Ovary (tissue), 9 donors: ENCODE data around the gene TESMIN. TPM values are rescaled to one million over a fixed set of nuclear protein-coding genes. Genes with fewer than 3 reads are reported as not detected.

Experiments
- DNase-seq, 5 donors: peaks; one replicate each; pipeline ENCODE4 v3.0.0-alpha.2; 2019 to 2020
- H3K27ac ChIP-seq, 2 donors: fragments of 200-600 bp; one replicate each; pipeline versions ENCODE4 v1.5.1 to v1.8.0; 2019 to 2022
- H3K27me3 ChIP-seq: fragments of 200-600 bp; one replicate; pipeline ENCODE4 v1.8.0; 2022
- H3K36me3 ChIP-seq: fragments of 200-600 bp; sonication (generic); one replicate; pipeline ENCODE4 v1.5.1; 2019
- H3K4me1 ChIP-seq: one replicate; pipeline ENCODE4 v1.8.1; 2013; ENCODE audit warnings: mild to moderate bottlenecking, moderate library complexity; ENCODE audit not compliant: insufficient read depth
- H3K4me3 ChIP-seq: fragments of 200-600 bp; sonication (generic); one replicate; pipeline ENCODE4 v1.5.1; 2017
- H3K9me3 ChIP-seq, 2 donors: fragments of 200-600 bp in 1 of 2; sonication (generic) in 1 of 2; one replicate each; pipeline versions ENCODE4 v1.5.1 to v1.8.1; 2013 to 2019; ENCODE audit warnings: mild to moderate bottlenecking in 1 of 2, moderate library complexity in 1 of 2
- CTCF ChIP-seq, 3 donors: fragments of 450-650 bp in 2 of 3; fragments of 200-600 bp in 1 of 3; IDR thresholded peaks; one replicate each; pipeline versions ENCODE4 v1.5.1 to v1.8.0; 2016 to 2022; ENCODE audit warnings: antibody characterized with exemption in 3 of 3, mild to moderate bottlenecking in 1 of 3
- EP300 ChIP-seq: sonication (generic); formaldehyde crosslinking; IDR thresholded peaks from one replicate; pipeline ENCODE4 v1.6.1; 2017; ENCODE audit warnings: antibody characterized with exemption
- POLR2A ChIP-seq: fragments of 450-650 bp; IDR thresholded peaks from one replicate; pipeline ENCODE4 v1.6.1; 2017; ENCODE audit warnings: antibody characterized with exemption, mild to moderate bottlenecking, moderate library complexity
- WGBS, 3 donors: extraction: QIAGEN DNeasy Blood & Tissue Kit in 1 of 3; methylation state at CpG; one replicate each; pipeline versions ENCODE4 v1.1.5 to v1.1.7; 2013 to 2017; 5-methylcytosine and 5-hydroxymethylcytosine counted together
- intact Hi-C, 4 donors: fragments of 100-400 bp; cut with DNase I; formaldehyde crosslinking; loops; one replicate each; pipeline versions ENCODE4 v1.11.0 to v1.15.1; 2022 to 2023
- polyA plus RNA-seq, 2 donors: library from polyadenylated mRNA; stranded (reverse); fragments of 200-250 nt in 1 of 2; fragments of 350-450 nt in 1 of 2; fragmentation: Illumina TruSeq in 1 of 2; extraction: RNeasy Lipid Tissue Mini Kit (QIAGEN cat#74804) in 1 of 2; gene quantifications; one replicate each; pipeline ENCODE4 v1.2.3, GENCODE V29; 2013 to 2014
- total RNA-seq, 7 donors: library from RNA; depleted of rRNA in 2 of 7; stranded (reverse); fragments of >200 nt in 2 of 7; fragmentation: NEBNext Ultra II Directional in 3 of 7; extraction: Animal tissue kit (Norgen Biotek cat#: 25700) in 3 of 7; gene quantifications; one replicate each; pipeline versions ENCODE4 v1.1.0 to v1.2.4, GENCODE V29; 2016 to 2023
- donor health status: DM: no; HTN: no; CAD: no; lungs with moderate emphysema.
- donor health status: DM: no; HTN: no; CAD: no.
- donor health status: Bipolar disorder and iron deficiency.
- donor health status: DM: yes; HTN: yes; CAD: no.
- donor health status: DM: no; HTN: no; CAD: no.
- donor health status: DM: yes; HTN: yes; CAD: no.

The TESMIN gene
- total and polyA plus RNA-seq, 9 donors: 1.1 to 4.1 (median 1.7) TPM

- Histone ChIP-seq H3K4me3 (no peak overlapping the region), H3K27me3 (no peaks in the 10 kb centered on the region), H3K9me3 (no peaks in the 10 kb centered on the region), H3K36me3 (no peaks in the 10 kb centered on the region), H3K27ac (no peak overlapping the region), H3K4me1 (no peaks in the 10 kb centered on the region)
- WGBS, 3 donors: 70 to 75% (median 72%) methylated on average over 21 of the region's 21 CpGs
- intact Hi-C loops: no loop called here
- TF ChIP-seq POLR2A (no peak), CTCF (IDR thresholded peaks at IDR 0.05) (no peak), EP300 (no peak)
- no peak for DNase-seq
Observed at GRCh38 chr11:68667511-68668500, 83.5 kb downstream of the TESMIN start.

DNA sequence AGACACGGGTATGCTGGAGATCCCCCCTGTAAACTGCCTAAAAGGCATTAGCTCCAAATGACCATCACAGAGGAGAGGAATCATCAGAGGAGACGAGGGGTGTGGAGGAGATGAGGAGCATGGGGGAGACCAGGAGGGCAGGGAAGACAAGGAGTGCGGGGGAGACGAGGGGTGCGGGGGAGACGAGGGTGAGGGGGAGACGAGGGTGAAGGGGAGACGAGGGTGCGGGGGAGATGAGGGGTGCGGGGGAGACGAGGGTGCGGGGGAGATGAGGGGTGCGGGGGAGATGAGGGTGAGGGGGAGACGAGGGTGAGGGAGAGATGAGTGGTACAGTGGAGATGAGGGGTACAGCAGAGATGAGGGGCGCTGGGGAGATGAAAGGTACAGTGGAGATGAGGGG, 84.5 kb downstream of the TESMIN start:
- Histone ChIP-seq H3K4me1 (no peaks in the 10 kb centered on the region), H3K9me3 (no peaks in the 10 kb centered on the region), H3K27me3 (no peaks in the 10 kb centered on the region), H3K27ac (no peak overlapping the region), H3K36me3 (no peaks in the 10 kb centered on the region), H3K4me3 (no peak overlapping the region)
- WGBS, 3 donors: 10 to 28% (median 15%) methylated on average over 7 to 11 of the region's 15 CpGs
- intact Hi-C loops: no loop called here
- TF ChIP-seq CTCF (IDR thresholded peaks at IDR 0.05): no peak
- TF ChIP-seq EP300: no peak
- TF ChIP-seq POLR2A: no peak
- DNase-seq: peak in 1 of 5 donors; percentile 36

DNA sequence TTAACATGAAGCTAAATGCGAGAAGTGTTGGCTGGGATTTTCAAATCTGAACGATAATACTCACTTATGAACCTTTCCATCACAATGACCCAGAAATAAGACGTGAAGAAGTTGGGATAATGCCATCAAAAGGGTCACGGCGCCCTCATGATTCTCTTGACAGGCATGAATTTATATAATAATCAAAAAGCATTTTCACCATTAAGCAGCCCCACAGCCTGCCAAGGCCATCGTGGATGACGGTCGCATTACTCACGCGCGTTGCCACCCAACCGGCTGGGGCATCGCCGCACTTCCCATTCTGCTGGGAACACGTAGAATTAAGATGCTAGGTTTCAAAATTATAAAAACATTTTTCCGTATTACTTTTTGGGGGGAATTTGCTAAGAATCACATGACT, 85.9 kb downstream of the TESMIN start:
- no peak for DNase-seq
- intact Hi-C loops: no loop called here
- no peak overlapping the region for H3K27ac ChIP-seq

GRCh38 chr11:68664906-68665305, 86.4 kb downstream of the TESMIN start:
- WGBS, 3 donors: 87 to 91% (median 90%) methylated on average over 7 of the region's 7 CpGs
- H3K4me1 ChIP-seq: no peaks in the 10 kb centered on the region
- no peak overlapping the region for H3K4me3 ChIP-seq
- TF ChIP-seq CTCF (IDR thresholded peaks at IDR 0.05) (no peak), POLR2A (no peak), EP300 (no peak)
- intact Hi-C loops: no loop called here
- no peaks in the 10 kb centered on the region for H3K9me3 ChIP-seq
- no peaks in the 10 kb centered on the region for H3K36me3 ChIP-seq
- no peak overlapping the region for H3K27ac ChIP-seq
- H3K27me3 ChIP-seq: no peaks in the 10 kb centered on the region
- DNase-seq: no peak

More for the DNA sequence above, 85.9 kb downstream of the TESMIN start:
- no peaks in the 10 kb centered on the region for H3K36me3 ChIP-seq
- no peak overlapping the region for H3K4me3 ChIP-seq
- H3K27me3 ChIP-seq: no peaks in the 10 kb centered on the region
- H3K9me3 ChIP-seq: no peaks in the 10 kb centered on the region
- no peak for TF ChIP-seq CTCF (IDR thresholded peaks at IDR 0.05)
- no peak for TF ChIP-seq POLR2A
- no peak for TF ChIP-seq EP300
- H3K4me1 ChIP-seq: no peaks in the 10 kb centered on the region
- 66 to 77% (median 69%) methylated on average over 16 of the region's 16 CpGs for WGBS, 3 donors
